Karpas-422 (cell line): ENCODE results near the gene MAMDC4. TPM values are rescaled to one million over a fixed set of nuclear protein-coding genes. Genes with fewer than 3 reads are reported as not detected.
A peak's percentile ranks its signal among the peaks of the same experiment; 100 is the strongest.
"Not testable (repeated sequence)": the region's sequence is repeated elsewhere in the genome, so short reads cannot be mapped to it uniquely, and the experiment has no call there.

Source experiments
- DNase-seq: peaks from one replicate; pipeline ENCODE4 v3.0.0-alpha.2; 2015
- H2AFZ ChIP-seq: fragments of 200-600 bp; sonication (generic); 2 replicates; pipeline ENCODE4 v1.6.1; 2014; ENCODE audit warnings: antibody characterized with exemption, low read length, mixed read lengths
- H3K27ac ChIP-seq: fragments of 200-600 bp; sonication (generic); 2 replicates; pipeline ENCODE4 v1.5.1; 2014; ENCODE audit warnings: mild to moderate bottlenecking, low read length, moderate library complexity
- H3K27me3 ChIP-seq: fragments of 200-600 bp; sonication (generic); 2 replicates; pipeline ENCODE4 v1.6.1; 2014; ENCODE audit warnings: low read length, mixed read lengths
- H3K36me3 ChIP-seq: fragments of 200-600 bp; sonication (generic); 2 replicates; pipeline ENCODE4 v1.6.1; 2014; ENCODE audit warnings: low read length, mixed read lengths; ENCODE audit not compliant: insufficient read depth
- H3K4me1 ChIP-seq: fragments of 200-600 bp; sonication (generic); 2 replicates; pipeline ENCODE4 v1.6.1; 2014; ENCODE audit warnings: mild to moderate bottlenecking, low read length, mixed read lengths
- H3K4me2 ChIP-seq: fragments of 200-600 bp; sonication (generic); 2 replicates; pipeline ENCODE4 v1.6.1; 2014; ENCODE audit warnings: low read length, low read depth, mild to moderate bottlenecking; ENCODE audit not compliant: poor library complexity, severe bottlenecking
- H3K4me3 ChIP-seq: fragments of 200-600 bp; sonication (generic); 2 replicates; pipeline ENCODE4 v1.5.1; 2014; ENCODE audit warnings: mild to moderate bottlenecking, antibody characterized with exemption, low read length, mixed read lengths
- H3K79me2 ChIP-seq: fragments of 200-600 bp; sonication (generic); 2 replicates; pipeline ENCODE4 v1.6.1; 2014; ENCODE audit warnings: mild to moderate bottlenecking, low read length, mixed read lengths
- H3K9ac ChIP-seq: fragments of 200-600 bp; sonication (generic); 2 replicates; pipeline ENCODE4 v1.6.0; 2014; ENCODE audit warnings: low read length
- H3K9me2 ChIP-seq: fragments of 200-600 bp; sonication (generic), shearing (Covaris generic); replicated peaks from 2 replicates; pipeline ENCODE4 v1.6.0; 2014; ENCODE audit warnings: mild to moderate bottlenecking, low read length, moderate library complexity; ENCODE audit not compliant: insufficient read depth
- H3K9me3 ChIP-seq: fragments of 300-700, 200-600 bp; sonication (generic); 2 replicates; pipeline ENCODE4 v1.6.1; 2014; ENCODE audit warnings: low read length, mixed read lengths
- H4K20me1 ChIP-seq: fragments of 200-600 bp; sonication (generic); 2 replicates; pipeline ENCODE4 v1.6.1; 2014; ENCODE audit warnings: mild to moderate bottlenecking, antibody characterized with exemption, low read length, low read depth; ENCODE audit not compliant: insufficient read depth
- total RNA-seq: library from RNA; depleted of rRNA; stranded (reverse); fragments of >200 nt; shearing (Covaris generic); gene quantifications from 2 replicates; pipeline ENCODE4 v1.2.3, GENCODE V29; 2014; ENCODE audit warnings: low replicate concordance

The MAMDC4 gene
- total RNA-seq, 1 experiment from 2014 or later, result 7.9 TPM

GRCh38 chr9:136881691-136882108 is 29.6 kb downstream of the MAMDC4 start:
- Histone ChIP-seq H3K9me2 (no peaks in the 10 kb centered on the region), H3K9me3 (no peaks in the 10 kb centered on the region), H2AFZ (no peak overlapping the region), H3K4me1 (peaks cover 20% of the 10 kb centered on the region), H3K4me3 (no peak overlapping the region), H4K20me1 (no peaks in the 10 kb centered on the region), H3K36me3 (no peaks in the 10 kb centered on the region), H3K9ac (peak overlapping the region; percentile 30), H3K27ac (no peak overlapping the region), H3K4me2 (peak overlapping the region; percentile 22), H3K27me3 (no peaks in the 10 kb centered on the region), H3K79me2 (peaks cover 1% of the 10 kb centered on the region)
- DNase-seq, result no peak

DNA sequence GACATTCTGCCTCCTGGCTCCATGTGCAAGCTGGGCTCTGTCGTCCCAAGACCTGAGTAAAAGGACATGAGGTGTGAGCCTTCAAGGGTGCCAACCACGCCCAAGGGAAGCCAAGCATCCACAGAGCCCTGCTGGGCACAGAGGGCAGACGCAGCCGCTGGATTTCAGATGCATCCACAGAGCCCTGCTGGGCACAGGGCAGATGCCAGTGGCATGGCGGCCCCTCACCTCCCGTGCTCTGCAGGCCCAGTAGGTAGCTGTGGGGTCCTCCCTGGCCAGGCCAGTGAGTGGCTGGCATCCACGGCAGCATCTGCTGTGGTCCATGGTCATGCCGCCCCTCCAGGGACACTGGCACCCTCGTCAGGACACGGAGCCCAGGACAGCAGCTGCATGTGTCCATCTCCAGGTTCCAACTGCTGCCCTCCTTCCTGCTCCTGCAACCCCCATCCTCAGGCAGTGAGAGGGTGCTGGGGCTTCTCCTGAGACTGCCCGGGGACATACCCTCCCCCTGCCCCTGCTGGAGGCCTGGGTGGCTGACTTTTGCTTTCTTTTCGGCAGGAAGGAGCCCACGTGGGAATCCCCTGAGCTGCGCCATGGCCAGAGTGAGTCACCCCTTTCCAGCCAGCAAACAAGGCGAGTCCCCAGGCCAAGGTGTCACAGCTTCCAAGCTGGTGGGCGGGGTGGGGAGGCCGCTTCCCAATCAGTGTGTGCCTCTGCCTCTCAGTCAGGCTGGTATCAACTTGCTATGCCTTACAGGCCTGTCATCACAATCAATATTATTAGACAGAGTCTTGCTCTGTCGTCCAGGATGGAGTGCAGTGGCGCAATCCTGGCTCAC is 30.2 kb downstream of the MAMDC4 start:
- H2AFZ ChIP-seq, result no peak overlapping the region
- peaks cover 23% of the 10 kb centered on the region for H3K4me1 ChIP-seq
- no peaks in the 10 kb centered on the region for H3K9me3 ChIP-seq
- no peaks in the 10 kb centered on the region for H3K36me3 ChIP-seq
- no peak overlapping the region for H3K27ac ChIP-seq
- DNase-seq, result peak; percentile 58
- peak overlapping the region; percentile 22 for H3K4me2 ChIP-seq
- no peaks in the 10 kb centered on the region for H3K27me3 ChIP-seq
- peak overlapping the region; percentile 30 for H3K9ac ChIP-seq
- peaks cover 8% of the 10 kb centered on the region for H3K79me2 ChIP-seq
- H3K9me2 ChIP-seq, result no peaks in the 10 kb centered on the region
- H4K20me1 ChIP-seq, result peaks cover 4% of the 10 kb centered on the region; the same call in 1 of the 2 replicates
- no peak overlapping the region for H3K4me3 ChIP-seq

DNA sequence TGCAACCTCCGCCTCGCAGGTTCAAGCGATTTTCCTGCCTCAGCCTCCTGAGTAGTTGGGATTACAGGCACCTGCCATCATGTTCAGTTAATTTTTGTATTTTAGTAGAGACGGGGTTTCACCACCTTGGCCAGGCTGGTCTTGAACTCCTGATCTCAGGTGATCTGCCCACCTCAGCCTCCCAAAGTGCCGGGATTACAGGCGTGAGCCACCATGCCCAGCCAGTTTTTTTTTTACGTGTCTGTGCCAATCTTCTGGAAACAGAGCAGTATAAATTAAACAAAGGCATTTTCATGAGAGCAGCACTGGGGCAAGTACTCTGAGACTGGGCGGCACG is 30.8 kb downstream of the MAMDC4 start:
- H3K9ac ChIP-seq, result peak overlapping the region; percentile 30
- not testable (repeated sequence) for H3K4me3 ChIP-seq, DNase-seq, H3K36me3 ChIP-seq, H3K27me3 ChIP-seq, H3K9me2 ChIP-seq, H2AFZ ChIP-seq, H3K9me3 ChIP-seq, H3K27ac ChIP-seq, H3K4me2 ChIP-seq, H4K20me1 ChIP-seq
- peaks cover 13% of the 10 kb centered on the region for H3K79me2 ChIP-seq
- H3K4me1 ChIP-seq, result peaks cover 28% of the 10 kb centered on the region

DNA sequence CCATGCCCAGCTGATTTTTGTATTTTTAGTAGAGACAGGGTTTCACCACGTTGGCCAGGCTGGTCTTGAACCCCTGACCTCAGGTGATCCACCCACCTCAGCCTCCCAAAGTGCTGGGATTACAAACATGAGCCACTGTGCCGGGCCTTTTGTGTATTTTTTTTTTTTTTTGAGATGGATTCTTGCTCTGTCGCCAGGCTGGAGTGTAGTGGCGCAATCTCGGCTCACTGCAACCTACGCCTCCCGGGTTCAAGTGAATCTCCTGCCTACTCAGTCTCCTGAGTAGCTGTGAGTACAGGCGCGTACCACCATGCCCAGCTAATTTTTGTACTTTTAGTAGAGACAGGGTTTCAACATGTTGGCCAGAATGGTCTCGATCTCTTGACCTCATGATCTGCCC is 31.5 kb downstream of the MAMDC4 start:
- H3K9ac ChIP-seq, H3K9me2 ChIP-seq, H3K9me3 ChIP-seq, H3K36me3 ChIP-seq, DNase-seq, H3K4me2 ChIP-seq, H4K20me1 ChIP-seq, H3K27me3 ChIP-seq, H3K27ac ChIP-seq, H3K4me3 ChIP-seq, H2AFZ ChIP-seq: not testable (repeated sequence)
- Histone ChIP-seq H3K79me2 (peaks cover 21% of the 10 kb centered on the region), H3K4me1 (peaks cover 30% of the 10 kb centered on the region)

DNA sequence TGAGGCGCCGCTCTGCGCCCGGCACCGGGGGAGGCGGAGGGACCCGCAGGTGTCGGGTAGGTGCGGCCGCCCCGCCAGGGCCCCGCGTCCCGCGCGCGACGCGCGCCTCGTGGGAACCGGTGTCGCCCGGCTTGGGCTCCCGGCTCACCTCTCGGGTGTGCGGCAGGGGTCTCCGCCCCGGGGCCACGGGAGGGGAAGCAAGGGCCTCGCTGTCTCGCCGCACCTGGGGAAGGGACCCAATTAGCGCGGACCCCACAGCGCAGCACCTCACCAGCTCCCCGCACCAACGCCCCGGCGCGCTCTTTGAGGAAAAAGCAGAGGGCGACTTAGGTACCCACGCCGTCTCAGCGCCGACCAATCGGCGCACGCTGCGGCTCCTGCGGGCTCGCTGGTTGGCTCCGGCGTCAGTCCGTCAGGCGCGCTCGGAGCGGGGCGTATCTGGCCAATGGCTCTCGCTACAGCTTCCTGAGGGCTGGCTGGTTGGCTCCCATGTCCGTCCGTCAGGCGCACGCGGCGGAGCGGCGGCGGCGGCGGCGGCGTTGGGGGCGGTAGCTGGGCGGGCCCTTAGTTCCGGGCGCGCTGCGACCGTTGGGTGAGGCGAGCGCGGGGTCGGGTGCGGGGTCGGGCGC is 33.9 kb downstream of the MAMDC4 start, which contains the start of gene TRAF2:
Gene TRAF2 (plus strand): TSS at position 567 of the 629 bp plus-strand sequence. CDS start 12,225 bp downstream, outside the sequence.
- Histone ChIP-seq H3K79me2 (peaks cover 45% of the 10 kb centered on the region), H3K4me3 (peak within 1 kb of the TSS; percentile 99)

GRCh38 chr9:136886610-136887597 is 34.8 kb downstream of the MAMDC4 start:
- H2AFZ ChIP-seq, result no peak overlapping the region
- peaks cover 29% of the 10 kb centered on the region for H3K4me1 ChIP-seq
- peak overlapping the region; percentile 20; the same call in 1 of the 2 replicates for H3K27ac ChIP-seq
- no peaks in the 10 kb centered on the region for H3K27me3 ChIP-seq
- H3K79me2 ChIP-seq, result peaks cover 53% of the 10 kb centered on the region
- H3K9me3 ChIP-seq, result no peaks in the 10 kb centered on the region
- H3K4me2 ChIP-seq, result peak overlapping the region; percentile 98
- H3K36me3 ChIP-seq, result peaks cover 4% of the 10 kb centered on the region; the same call in 1 of the 2 replicates
- H3K9me2 ChIP-seq, result no peaks in the 10 kb centered on the region
- peak overlapping the region; percentile 87 for H3K9ac ChIP-seq
- H3K4me3 ChIP-seq, result peak overlapping the region; percentile 99
- DNase-seq, result peak; percentile 66
- H4K20me1 ChIP-seq, result peaks cover 12% of the 10 kb centered on the region

More for the DNA sequence above, 33.9 kb downstream of the MAMDC4 start, which contains the start of gene TRAF2:
- Histone ChIP-seq H3K4me2 (peak within 1 kb of the TSS; percentile 99), H3K9me3 (no peaks in the 10 kb centered on the region), H4K20me1 (peaks cover 12% of the 10 kb centered on the region), H3K27me3 (no peaks in the 10 kb centered on the region), H3K36me3 (peaks cover 4% of the 10 kb centered on the region; the same call in 1 of the 2 replicates), H3K9me2 (no peaks in the 10 kb centered on the region), H3K27ac (peak within 1 kb of the TSS; percentile 20; the same call in 1 of the 2 replicates), H3K9ac (peak within 1 kb of the TSS; percentile 92), H3K4me1 (peaks cover 30% of the 10 kb centered on the region), H2AFZ (peak within 1 kb of the TSS; percentile 100)
- DNase-seq, result peak; percentile 99

DNA sequence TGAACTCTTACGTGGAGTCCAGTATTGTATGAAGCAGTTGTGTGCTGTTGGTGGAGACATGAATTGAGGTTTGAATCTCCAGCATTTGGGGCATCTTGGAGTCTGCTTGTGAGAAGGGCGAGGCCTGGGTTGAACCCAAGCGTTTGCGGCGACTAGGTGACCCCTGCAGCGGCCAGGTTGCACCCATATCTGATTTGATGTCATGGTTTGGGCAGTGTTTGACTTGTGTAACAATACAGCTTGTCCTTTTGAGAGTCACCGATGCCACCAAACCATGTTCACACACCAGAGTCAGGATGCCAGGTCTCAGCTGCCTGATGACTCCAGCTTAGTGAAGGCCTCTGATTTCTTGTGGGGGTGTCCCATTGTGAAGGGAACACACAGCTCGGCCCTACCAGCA is 36.3 kb downstream of the MAMDC4 start:
- Histone ChIP-seq H3K4me3 (no peak overlapping the region), H4K20me1 (peaks cover 12% of the 10 kb centered on the region), H3K9ac (no peak overlapping the region), H3K27me3 (no peaks in the 10 kb centered on the region), H3K27ac (no peak overlapping the region), H3K9me2 (no peaks in the 10 kb centered on the region), H3K9me3 (no peaks in the 10 kb centered on the region), H3K36me3 (peaks cover 4% of the 10 kb centered on the region; the same call in 1 of the 2 replicates), H2AFZ (no peak overlapping the region), H3K4me2 (no peak overlapping the region), H3K4me1 (peaks cover 21% of the 10 kb centered on the region), H3K79me2 (peaks cover 64% of the 10 kb centered on the region)
- no peak for DNase-seq
